ENCODE results near the gene MEGF8.

- TF ChIP-seq EZH2phosphoT487 (IDR thresholded peaks at IDR 0.05; ENCODE audit: insufficient read depth, low read depth) (no peak), EZH2 (IDR thresholded peaks at IDR 0.05; ENCODE audit: insufficient read depth, poor library complexity, severe bottlenecking) (no peak)
Observed at GRCh38 chr19:42351079-42351735, 25.8 kb downstream of the MEGF8 start.
